ENCODE measurements around the gene ARRDC3.

ARRDC3 gene

DNA sequence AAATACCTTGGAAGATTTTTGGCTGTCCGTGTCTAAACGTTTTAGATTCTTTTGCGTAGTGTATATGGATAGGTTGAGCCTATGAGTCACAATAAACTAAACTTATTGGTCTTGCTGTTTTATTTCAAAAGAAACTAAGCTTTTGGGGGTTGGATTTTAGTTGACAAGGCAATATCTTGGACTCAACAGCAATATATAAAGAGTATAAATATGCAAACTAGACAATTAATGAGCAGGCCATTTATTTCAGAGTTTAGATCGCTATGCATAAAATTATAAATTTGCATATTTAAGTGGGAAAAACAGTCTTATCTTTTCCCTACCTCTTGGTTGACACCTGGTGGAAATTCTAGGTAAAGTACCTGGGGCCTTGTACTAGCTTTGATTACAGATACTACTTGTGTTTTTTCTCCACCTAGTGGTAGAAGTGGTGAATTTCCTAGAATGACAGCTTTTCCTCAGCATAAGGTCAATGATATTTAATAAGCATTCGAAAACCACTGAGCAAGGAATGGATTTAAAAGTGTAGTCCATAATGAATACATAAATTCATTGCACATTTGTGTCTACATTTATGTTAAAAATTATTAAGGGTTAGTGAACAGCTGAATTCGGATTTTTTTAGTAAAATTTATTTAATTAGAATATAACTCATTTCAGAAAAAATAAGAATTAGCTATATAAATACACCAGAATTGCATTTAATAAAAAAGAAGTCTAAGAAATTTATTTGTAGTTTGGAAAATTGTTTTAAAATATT lies 1.7 kb upstream of the ARRDC3 start:
- DNase-seq: peak in 12 of 58 donors; percentile 1 to 91 (median 6)

DNA sequence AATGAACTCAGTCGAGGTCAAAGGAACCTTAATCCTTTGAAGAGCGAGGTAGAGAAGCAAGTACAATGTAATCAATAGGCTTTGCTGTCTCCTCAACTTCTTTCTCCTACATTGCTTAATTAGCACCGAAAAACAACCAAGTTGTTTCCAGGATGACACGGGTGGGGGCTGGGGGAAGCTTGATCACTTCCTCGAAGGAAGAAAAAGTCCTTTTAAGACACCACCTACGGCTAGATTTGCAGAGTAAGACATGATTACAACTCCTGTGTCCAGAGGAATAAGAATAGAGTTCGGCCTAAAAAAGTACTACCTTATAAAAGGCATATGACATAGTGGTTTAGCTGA lies 811 bp upstream of the ARRDC3 start:
- peak in 11 of 58 donors; percentile 5 to 41 (median 18) for DNase-seq

DNA sequence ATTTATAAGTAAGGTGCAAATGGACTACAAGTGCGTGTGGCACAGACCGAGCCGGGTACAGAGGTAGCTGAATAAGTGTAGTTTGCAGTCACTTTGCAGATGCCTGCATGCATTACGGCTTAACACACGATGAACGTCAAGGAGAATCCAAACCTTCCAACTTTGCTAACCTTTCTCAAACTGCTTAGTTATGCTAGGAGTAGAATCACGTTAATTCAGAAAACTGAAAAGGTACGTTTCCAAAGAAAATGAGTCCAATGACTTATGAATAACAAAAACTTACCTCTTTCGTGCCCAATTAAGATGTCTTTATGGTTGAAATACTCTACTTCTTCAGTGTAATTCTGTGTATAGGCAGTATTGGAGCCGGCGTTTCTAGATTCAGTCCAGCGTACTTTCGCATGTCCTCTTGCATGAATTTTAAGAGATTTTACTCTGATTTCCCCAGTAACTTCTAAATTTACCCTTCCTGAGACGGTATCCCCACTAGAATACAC lies 539 bp downstream of the ARRDC3 start:
- peak in 22 of 58 donors; percentile 4 to 52 (median 16) for DNase-seq

DNA sequence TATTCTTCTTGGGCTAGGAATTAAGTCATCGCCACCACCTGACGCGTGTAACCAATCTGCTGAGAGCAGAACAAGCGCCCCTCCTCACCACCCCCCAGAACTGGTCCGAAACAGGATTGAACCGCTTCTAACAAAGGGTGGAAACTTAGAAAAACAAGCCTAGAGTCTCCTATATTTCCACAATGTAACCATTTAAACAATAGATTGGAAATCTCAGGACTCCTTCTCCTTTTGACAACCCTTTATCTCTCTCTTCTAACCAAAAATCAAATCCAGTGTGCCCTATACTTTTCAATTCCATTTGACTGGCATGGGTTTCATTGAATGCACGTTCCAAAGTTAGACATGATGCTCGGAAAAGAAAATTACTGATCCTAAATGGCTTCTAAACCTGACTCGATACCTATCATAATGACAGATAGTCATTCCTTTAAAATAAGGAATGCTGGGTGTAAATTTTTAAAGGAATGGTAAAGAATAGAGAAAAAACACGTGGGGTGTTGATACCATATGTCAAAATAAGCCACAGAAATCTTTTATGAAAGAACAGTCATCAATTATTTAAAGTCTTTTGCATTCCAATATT lies 1.2 kb downstream of the ARRDC3 start:
- peak in 57 of 58 donors; percentile 6 to 91 (median 74) for DNase-seq

DNA sequence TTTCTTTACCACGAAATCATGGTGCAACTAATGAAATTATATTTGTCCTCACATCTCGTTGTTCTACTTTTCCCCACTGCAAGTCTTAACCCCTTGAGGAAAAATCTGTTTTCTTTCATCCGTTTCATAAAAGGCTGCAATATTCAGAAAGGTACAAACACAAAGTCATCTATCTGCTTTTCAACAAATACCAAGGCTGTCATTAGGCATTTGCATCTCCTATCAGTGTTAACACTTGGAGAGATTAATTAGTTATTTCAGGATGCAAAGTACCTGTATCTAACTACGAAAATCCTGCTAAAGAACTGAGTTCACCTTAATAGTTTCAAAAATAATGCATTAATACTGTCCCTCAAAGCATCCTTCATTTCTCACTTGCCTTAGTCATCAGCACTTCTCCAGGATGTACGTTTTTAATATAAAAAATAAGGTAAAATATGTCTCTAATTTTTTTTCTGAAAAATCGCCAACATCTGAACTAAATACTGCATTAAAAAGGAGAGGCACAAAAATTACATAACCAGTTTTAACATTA lies 1.8 kb downstream of the ARRDC3 start:
- no peak for DNase-seq

DNA sequence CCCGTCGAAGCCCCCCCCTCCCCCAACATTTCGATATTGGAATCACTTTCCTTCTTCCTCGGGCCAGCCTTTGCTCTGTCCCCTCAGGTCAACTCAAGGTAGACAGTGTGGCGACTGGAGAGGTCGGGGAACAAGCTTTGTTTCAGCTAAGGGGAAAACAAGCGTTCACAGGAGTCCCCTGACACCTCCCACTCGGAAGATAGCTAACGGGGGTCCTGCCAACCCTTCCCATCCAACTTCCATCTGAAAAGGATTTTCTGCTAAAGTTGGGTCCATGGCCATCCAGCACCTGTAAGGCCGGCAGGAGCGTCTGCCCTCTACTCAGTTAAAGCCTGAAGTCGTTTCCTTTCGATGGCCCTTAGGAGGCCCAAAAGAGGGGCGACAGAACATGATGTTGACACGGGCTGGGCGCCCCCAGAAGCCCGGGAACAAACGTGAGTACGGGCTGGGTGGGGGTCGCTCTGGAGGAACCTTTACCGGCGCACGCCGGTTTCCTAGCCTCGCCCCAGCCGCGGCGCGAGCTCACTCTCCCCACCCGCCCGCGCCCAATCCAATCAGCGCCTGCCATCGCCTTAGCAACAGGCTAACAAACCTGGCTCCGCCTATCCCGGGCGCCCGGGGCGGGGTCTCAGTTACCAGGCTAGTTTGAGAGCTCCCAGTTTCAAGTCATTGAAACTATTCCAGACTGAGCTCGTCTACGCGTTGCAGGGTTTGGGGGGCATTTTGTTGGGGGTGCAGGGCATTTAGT lies 2.5 kb downstream of the ARRDC3 start:
- DNase-seq: peak; percentile 68 to 99 (median 96)

DNA sequence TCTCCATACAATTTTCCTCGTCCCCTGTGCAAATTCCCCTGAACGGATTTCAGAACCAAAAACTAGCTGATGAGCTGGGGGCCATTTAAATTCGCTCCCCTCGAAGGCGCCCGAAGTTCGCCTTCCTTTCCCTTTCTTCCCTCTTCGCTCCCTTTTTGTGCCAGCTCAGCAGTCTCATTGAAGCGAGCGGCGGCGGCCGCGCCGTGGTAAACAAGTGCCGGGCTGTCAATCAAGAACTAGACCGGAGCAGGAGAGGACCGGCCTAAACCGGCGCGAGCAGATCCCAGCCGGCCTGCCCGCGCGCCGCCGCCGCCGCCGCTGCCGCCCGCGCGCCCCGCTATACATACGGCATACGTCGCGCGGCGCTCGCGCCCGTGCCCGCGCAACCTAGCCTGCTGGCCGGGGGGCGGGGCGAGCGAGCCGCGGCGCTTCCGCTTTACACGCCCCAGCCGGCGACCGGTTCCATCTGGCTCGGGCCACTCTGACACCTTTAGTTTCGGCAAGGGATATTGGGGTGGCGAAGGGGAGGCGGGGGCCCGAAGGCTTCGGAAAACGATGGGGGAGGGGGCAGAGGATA lies 3.1 kb downstream of the ARRDC3 start:
- DNase-seq: peak; percentile 37 to 97 (median 88)

DNA sequence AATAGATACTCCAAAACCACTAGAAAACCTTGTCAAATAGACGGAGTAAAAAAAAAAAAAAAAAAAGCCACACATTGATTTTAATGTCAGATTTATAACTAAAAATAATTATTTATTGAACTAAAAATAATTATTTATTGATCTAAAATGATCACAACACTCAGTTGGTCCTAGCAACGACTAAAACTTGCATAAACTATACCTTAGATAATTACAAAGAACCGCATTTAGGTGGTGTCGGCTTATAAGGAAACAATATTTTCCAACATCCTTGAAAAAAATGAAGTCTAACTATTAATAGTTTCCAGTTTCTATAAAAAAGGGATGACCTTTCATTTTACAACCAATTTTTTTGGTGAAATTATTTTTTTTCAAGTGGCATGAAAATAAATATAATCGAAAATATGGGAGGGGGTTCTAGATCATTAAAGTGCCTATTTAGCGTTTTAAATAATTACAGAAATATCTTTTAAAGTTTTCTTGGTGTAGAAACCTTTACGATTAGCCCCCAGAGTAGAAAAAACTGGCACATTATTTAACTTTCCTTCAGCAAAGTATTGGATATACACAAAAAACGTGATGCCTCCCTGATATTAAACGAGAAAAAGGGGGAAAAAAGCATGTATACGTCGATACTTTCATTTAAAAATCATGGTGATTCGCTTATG lies 3.7 kb downstream of the ARRDC3 start:
- DNase-seq: no peak

DNA sequence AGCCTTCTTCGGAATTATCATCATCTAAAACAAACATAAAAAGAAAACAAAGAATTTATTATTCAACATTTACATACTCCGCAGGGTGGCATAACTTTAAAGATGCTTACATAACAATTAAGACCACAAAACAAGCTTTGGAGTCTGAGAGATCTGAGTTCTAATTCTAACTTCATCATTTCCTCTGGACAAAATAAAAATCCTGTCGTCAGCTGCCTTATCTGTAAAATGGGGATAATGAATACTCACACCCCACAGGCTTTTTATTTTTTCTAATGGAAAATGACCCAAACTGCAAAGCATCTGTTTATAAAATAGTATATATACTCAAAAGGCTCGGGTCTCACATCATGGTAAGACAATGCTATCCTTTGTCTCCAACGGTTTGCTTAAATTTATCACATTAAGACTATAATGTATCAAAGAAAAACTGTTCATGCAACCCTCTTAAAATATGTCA lies 4.3 kb downstream of the ARRDC3 start:
- DNase-seq: no peak

DNA sequence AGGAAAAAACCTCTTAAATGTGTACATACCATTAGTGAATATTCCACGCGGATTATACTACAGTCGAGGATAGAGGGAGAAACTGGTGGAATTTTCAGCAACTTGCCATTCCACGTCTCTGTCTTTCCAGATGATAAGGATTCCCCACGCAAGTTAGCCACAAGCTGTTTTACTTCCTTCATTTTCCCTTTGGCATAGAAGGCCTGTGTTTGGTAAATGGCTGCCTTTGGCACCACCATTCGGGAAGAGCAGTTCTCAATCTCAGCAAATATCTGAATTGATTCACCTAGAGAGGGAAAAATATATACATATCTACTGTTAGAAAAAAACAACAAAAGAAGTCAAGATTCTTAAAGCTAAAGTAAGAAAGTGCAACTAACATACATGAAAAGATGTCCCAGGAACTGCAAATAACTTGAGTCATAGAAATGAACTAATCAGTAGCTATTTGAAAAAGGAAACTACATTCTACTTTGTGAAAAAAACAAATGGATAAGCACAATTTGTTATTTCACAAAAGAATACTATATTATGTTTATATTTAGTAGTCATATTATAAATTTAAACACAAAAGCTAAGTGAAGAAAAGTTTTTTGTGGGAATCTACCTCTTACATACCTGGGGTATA lies 8.1 kb downstream of the ARRDC3 start:
- no peak for DNase-seq

DNA sequence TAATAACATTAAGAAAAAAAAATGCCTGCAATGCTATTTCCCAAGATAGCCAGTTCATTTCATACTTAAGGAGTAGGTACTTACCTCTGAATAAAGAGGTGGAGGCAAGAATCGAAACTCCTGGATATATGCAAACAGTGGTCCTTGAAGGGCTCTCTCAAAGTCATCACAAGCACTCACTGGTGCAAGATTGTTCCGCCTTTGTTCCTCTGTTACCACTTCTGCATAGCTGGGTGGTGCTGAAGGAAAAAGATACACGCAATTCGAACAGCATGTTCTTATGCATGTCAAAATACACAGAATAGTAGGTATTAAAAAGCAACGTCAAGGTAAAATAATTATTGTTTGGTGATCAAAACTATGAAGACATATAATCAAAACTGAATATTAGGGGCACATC lies 9.5 kb downstream of the ARRDC3 start:
- no peak for DNase-seq

DNA sequence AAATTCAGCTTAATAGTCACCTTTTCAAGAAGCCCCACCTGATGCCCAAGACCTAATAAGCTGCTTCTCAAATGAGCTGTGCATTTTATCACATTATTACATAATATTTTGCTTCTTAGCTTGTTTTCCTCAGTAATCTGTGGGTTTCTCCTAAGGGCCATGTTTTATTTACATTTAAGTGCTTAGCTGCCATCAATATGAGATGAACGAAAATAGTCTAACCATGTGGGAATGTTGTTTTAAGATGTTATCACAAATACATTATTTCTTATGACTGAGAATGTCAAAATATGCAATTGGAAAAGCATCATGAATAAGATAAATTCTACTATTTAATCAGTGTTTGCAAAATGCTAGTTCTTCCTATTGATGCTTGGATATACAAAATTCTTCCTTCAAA lies 10.1 kb downstream of the ARRDC3 start:
- DNase-seq: no peak

DNA sequence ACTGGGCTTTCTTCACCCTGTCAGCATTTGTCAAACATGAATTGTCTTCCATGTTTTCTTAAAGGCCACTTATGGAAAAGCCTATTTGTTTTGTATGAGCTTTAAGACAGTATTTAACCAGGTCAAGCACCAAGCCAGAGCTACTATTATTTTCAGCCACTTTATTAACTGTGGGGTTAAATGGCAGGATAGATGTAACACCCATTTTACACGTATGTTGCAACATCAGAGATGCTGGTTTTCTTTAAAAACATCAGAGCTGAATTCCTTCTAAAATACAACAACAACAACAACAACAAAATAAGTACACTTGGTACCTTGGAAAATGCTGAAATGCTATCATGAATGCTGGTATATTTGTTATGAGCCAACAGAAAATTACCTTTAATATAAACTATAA lies 13.6 kb downstream of the ARRDC3 start:
- DNase-seq: no peak

DNA sequence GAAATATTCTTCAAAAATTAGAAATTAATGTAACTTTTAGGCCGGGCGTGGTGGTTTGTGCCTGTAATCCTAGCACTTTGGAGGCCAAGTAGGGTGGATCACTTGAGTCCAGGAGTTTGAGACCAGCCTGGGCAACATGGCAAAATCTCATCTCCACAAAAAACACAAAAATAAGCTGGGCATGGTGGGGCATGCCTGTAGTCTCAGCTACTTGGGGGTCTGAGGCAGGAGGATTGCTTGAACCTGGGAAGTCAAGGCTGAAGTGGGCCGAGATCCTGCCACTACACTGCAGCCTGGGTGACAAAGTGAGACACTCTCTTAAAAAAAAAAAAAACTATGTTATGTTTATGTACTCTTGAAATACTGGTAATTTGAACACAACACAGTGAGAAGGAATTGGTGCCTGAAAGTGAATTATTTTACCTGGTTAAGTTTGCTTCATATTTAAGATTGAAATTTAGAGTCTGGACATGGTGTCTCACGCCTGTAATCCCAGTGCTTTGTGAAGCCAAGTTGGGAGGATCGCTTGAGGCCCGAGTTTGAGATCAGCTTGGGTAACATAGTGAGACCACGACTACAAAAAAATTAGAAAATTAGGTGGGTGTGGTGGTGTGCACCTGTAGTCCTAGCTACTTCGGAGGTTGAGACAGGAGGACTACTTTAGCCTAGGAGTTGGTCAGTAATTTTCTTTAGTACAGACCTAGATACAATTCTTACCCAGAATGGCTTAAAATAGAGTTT lies 15.0 kb downstream of the ARRDC3 start:
- no peak for DNase-seq

DNA sequence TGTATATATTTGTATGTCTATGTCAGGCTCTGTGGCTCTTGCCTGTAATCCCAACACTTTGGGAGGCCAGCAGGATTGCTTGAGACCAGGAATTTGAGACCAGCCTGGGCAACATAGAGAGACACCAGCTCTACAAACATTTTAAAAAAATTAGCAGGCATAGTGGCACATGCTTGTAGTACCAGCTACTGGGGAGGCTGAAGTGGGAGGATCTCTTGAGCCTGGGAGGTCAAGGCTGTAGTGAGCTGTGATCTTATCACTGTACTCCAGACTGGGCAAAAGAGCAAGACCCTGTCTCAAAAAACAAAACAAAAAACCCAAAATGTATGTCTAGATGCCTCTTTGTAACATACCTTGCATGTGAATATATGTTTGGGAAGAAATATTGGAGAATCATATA lies 15.8 kb downstream of the ARRDC3 start:
- DNase-seq: no peak

DNA sequence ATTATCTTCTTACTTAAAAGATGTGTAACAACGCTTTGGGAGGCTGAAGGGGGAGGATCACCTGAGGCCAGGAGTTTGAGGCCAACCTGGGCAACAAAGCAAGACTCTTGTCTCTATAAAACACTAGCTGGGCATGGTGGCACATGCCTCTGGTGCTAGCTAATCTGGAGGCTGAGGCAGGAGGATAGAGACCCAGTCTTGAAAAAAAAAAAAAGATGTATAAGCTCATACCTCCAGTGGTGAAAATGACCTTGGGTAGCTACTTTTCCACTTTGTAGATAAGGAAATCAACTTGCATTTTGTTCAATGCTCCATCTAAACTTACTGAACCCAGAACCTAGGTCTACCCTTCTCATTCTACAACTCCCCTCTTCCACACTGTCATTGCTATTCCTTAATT lies 16.6 kb downstream of the ARRDC3 start:
- no peak for DNase-seq

DNA sequence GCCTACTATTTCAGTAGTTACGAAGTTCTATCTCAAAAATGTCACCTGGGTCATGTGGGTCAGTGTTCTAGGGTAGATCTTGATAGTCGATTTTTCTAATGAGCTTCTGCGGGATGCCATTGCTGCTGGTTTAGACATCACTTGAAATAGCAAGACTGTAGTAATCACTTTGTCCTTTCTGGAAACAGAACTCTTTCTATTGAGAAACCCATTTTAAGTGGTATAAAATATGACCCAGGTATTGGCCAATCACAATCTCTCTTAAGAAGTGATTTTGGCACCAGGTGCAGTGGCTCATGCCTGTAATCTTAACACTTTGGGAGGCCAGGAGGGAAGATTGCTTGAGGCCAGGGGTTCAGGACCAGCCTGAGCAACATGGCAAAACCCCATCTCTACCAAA lies 17.6 kb downstream of the ARRDC3 start:
- DNase-seq: no peak

DNA sequence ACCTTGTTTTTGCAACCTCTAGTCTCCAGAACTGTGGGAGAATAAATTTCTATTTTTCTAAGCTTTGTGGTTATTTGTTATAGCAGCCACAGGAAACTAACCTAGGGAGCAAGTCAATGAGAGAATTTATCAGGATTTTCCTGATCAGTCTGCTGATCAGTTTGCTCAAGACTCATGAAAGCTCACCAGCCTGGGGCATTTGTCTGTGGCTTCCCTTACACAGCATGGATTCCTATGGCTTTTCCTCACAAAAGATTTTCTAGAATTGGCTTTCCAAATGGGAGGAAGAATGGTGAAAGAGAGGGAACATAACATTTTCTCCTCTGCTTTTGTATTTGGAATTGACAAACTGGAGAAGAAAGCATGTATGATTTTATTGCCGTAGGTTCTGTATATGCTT lies 20.2 kb downstream of the ARRDC3 start:
- no peak for DNase-seq

DNA sequence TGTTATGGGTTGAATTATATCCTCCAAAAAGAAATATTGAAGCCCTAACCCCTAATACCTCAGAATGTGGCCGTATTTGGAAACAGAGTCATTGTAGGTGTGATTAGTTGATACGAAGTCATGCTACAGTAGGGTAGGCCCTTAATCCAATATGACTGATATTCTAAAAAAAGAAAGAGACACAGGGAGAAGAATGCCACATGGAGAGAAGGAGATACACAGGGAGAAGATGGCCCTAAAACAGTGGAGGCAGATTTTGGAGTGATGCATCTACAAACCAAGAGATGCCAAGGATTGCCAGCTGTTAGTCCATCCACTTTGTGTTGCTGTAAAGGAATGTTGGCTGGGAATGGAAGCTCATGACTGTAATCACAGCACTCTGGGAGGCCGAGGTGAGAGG lies 21.3 kb downstream of the ARRDC3 start:
- DNase-seq: no peak
